NCI-H1417 (cell line): ENCODE data around the gene TMEM179B.

Experiments
- DNase-seq, 3 experiments: peaks; one replicate each; lab custom pipeline; 2025; lab: John Stamatoyannopoulos, UW

Gene TMEM179B

DNA sequence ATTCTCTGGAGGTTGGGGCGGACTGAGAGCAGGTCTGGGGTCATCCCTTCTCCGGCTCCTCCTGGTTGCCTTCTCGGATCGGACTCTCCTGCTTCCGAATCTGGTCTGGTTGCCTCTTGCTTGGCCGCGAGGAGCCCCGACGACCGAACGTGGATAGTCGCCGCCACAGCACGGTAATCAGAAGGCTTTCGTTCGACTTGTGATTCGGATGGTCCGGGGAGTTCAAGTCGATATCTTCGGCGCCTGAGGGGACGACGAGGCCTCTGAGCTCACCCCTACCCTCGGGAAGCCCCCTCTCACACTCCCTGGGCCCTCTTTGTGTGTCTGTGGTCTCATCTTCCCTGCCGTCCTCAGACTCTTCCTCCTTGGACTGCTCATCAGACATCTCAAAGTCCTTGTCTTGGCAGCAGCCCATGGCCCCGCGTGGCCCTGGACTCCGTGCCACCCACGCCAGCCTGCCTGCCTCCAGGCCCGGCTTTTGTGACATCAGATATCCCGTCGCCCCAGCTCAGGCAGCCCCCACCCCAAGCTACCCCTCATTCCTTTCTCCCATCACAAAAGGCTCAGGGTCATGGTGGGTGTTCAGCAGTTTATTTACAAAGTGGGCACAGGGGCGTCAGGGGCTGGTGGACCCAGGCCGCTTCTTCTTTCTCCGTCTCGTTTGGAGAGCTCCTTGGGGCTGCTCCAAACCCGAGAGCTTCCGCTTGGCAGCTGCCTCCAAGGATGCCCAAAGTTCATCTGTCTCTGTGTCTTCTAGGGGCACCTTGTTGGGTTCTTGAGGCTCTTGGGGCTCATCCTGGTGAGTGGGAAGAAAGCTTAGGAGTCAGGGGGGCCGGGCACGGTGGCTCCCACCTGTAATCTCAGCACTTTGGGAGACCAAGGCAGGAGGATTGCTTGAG, 45.4 kb downstream of the TMEM179B start, which contains the start of gene TEX54:
TSS of gene TEX54 (minus strand) at position 506 of the 899 bp plus-strand sequence.
- peak in 1 of 3 experiments; percentile 50 for DNase-seq

DNA sequence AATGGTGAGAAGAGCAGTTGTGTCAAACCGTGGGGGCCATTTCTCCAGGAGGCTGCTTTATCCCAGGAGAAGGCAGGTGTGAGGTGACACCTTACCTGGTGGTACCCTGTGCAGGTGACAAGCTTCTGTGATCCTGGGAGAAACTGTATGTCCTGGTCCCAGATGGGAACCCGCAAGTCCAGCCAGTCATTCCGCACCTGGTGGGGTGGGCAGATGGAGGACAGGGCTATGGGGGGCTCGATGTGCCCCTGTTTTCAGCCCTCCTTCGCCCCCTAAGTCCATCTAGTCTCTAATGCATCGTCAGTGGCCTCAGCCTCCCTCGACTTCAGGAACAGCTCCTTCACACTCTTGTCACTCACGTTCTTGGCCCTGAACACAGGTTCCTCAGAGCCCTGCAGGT, 48.1 kb downstream of the TMEM179B start:
- DNase-seq, result no peak

DNA sequence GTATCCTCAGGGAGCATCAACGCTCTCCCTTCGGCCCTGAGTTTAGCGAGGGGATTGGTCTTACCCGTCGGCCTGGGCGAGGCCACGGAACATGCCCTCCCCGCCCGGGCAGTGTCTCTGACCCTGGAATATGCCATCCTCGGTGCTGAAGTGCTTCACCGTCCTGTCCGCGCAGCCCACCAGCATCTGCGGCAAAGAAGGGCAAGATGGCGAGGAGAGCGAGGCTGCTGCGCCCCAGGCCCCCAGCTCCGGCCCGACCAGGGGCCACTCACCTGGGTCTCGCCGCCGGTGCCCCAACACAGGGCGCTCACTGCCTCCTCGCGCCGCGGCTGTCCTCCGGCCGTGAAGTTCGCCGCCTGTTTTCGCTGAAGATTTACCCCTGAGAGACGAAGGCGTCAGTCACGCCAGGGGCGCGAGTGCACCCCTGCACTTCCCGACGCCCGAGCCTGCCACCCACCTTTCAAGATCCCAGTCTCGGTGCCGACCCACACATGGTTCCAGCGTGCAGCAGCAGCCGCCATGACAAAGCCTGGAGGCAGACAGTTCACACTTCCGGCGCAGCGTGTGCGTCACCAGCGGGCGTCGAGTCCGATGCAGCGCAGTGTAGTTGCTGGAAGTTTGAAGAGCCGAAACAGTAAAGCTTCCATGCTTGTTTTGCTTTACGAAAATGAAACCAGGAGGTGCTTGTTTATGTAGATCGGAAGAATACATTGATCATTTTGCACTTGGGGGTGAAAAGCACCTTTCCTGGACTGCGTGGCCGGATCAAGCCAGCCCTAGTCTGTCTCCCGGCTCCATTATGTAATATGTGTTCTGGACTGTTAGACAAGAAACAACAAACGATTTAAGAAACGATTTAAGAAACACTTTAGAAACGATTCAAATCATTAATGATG, 52.1 kb downstream of the TMEM179B start, which contains the start of gene WDR74:
TSS of gene WDR74 (minus strand) at position 541 of the 896 bp plus-strand sequence. CDS start at position 521, 20 bp downstream.
- peak; percentile 90 to 95 (median 92) for DNase-seq
